Tibial nerve (tissue), 3 donors: Measurements from ENCODE around the gene CD300E.

Source experiments
- CTCF ChIP-seq, 5 experiments: fragments of 200-600 bp in 3 of 5; fragments of 450-650 bp in 2 of 5; sonication (generic) in 3 of 5; IDR thresholded peaks; one replicate each; pipeline ENCODE4 v1.5.1; 2016 to 2019; ENCODE audit warnings: antibody characterized with exemption in 5 of 5, mild to moderate bottlenecking in 3 of 5, moderate library complexity in 2 of 5
- POLR2A ChIP-seq, 2 donors: fragments of 450-650 bp; IDR thresholded peaks; one replicate each; pipeline ENCODE4 v1.6.1; 2017; ENCODE audit warnings: antibody characterized with exemption in 2 of 2, mild to moderate bottlenecking in 2 of 2, moderate library complexity in 2 of 2

- TF ChIP-seq POLR2A (IDR thresholded peaks at IDR 0.05) (no peak), CTCF (IDR thresholded peaks at IDR 0.05) (no peak)
Observed at GRCh38 chr17:74591503-74591902, 32.0 kb downstream of the CD300E start.
